ENCODE data around the gene FGF11. TPM values are rescaled to one million over a fixed set of nuclear protein-coding genes. Genes with fewer than 3 reads are reported as not detected.

Gene FGF11
- total RNA-seq, 1 donor from 2014 or later, result 4.8 TPM

DNA sequence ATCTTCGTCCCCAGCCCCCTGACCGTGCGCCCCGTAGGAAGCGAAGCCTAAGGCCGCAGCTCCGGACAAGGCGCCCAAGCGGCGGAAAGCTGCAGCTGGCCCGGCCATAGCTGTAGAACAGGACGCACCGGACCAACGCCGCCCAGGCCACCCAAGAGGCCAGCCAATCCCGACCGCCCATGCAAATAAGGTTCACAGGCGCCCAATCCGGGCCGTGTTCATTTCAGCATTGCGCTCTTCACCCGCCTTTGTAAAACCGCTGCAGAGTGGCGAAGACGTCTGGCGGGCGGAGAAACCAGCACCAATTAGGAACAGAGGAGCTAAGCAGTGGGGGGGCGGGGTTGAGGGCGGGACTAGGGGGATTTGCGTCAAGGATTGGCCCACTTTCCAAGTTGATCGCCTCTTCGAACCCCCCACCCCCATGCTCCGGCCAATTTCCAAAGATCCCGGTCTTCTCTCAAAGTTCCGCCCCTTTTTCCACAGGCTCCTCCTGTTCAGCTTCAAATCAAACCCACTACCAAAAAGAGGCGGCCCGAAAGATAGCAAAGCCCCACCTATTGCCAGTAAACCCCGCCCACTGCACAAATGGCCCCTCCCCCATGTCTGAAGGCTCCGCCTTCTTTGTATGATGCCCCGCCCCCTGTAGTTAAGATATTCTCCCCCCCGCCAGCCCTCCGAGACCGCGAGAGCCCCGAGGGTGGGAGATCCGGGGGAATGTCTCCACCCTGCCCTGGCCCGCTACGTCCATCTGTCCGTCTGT, 35.2 kb upstream of the FGF11 start, which contains the start of gene TMEM256:
TSS of gene TMEM256 (minus strand) at position 121 of the 760 bp plus-strand sequence. CDS start at position 108, 13 bp downstream.
- Mint-ChIP-seq H3K36me3 (ENCODE audit: low read depth) (peaks cover 4% of the 10 kb centered on the region), H3K4me3 (ENCODE audit: low read depth) (peak within 1 kb of the TSS; percentile 87), H3K9me3 (no peaks in the 10 kb centered on the region), H3K27ac (peak within 1 kb of the TSS; percentile 92), H3K4me1 (ENCODE audit: low read depth) (peaks cover 11% of the 10 kb centered on the region), H3K27me3 (ENCODE audit: low read depth) (peaks cover 13% of the 10 kb centered on the region)
- DNase-seq (ENCODE audit: low spot score), result peak; percentile 95
- intact Hi-C loops (cut with micrococcal nuclease), result loop anchor here (1.0 to 5.0 kb wide), 4 partner anchors 10 to 168 kb away; partner anchors contain the start of genes PLSCR3, POLR2A and TMEM102

DNA sequence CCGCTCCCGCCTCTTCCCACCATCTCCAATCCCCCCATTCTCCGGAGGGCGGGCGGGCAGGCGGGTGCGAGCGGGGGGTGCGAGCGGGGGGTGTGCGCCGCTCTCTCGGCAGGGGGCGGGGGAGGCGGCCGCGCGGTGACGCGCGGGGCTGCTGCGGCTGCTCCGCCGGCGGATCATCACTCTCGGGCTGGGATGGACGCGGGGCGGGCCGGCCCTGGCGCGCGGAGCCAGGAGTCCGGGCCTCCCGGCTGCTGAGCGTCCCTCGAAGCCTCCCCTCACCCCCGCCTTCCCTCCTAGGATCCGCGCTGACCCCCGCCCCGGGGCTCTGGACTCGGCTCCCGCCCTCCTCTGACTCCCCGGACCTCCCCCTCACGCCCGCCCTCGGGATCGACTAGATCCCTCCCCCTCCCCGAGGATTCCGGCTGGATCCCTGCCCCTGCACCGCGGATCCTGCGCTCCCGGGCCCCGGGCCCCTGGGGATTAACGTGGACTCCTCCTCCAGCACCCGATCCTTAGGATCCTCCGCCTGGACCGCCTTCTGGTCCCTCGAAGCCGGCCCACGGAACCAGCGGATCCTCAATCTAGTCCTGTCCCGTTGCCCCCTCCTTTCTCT, 34.5 kb upstream of the FGF11 start:
- intact Hi-C loops (cut with micrococcal nuclease), result loop anchor here (1.0 to 5.0 kb wide), 4 partner anchors 11 to 167 kb away; partner anchors contain the start of genes PLSCR3, POLR2A and TMEM102
- Mint-ChIP-seq H3K9me3 (no peaks in the 10 kb centered on the region), H3K27ac (peak overlapping the region; percentile 92), H3K4me3 (ENCODE audit: low read depth) (peak overlapping the region; percentile 87), H3K36me3 (ENCODE audit: low read depth) (peaks cover 4% of the 10 kb centered on the region), H3K27me3 (ENCODE audit: low read depth) (peaks cover 18% of the 10 kb centered on the region), H3K4me1 (ENCODE audit: low read depth) (peaks cover 11% of the 10 kb centered on the region)
- no peak for DNase-seq (ENCODE audit: low spot score)

DNA sequence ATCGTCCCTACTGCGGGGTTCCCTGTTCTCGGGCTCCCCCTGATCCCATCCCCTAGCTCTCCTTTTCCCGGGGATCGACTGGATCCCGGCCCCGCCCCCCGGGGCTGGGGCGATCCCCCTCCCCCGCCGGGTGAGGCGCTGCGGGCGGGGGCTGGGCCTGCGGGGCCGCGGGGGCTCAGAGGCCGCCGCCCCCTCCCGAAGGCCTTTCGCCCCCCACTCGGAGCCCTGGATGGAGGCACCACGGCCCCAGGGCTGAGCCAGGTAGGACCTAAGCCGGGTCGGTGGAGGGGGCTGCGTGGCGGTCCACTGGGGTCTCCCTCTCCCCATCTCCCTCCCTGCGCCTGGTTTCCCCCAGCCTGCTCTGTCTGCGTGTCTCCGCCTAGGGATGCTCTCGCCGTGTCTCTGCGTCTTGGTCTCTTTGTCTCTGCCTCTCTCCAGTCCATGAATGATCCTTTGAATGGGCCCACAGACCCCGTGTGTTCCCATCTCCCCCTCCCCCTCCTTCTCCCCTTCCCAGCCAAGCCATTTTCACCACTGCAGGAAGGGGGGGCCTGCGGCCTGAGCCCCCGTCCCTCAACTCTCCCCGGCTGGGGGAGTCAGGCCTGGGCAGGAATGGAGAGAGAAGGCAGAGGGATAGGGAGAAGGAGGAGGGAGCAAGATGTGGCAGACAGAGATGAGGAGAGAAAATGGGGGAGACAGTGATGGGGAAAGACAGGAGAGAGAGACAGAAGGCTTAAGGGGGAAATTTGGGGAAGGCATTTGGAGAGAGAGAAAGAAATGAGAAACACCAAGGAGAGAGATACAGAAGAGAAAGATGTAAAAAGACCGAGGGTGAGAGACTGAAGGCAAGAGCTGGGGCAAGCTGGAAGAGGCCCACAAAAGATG, 33.7 kb upstream of the FGF11 start:
- peaks cover 4% of the 10 kb centered on the region for H3K36me3 Mint-ChIP-seq (ENCODE audit: low read depth)
- peaks cover 11% of the 10 kb centered on the region for H3K4me1 Mint-ChIP-seq (ENCODE audit: low read depth)
- peaks cover 18% of the 10 kb centered on the region for H3K27me3 Mint-ChIP-seq (ENCODE audit: low read depth)
- intact Hi-C loops (cut with micrococcal nuclease), result no loop called here
- H3K9me3 Mint-ChIP-seq, result no peaks in the 10 kb centered on the region
- H3K4me3 Mint-ChIP-seq (ENCODE audit: low read depth), result peak overlapping the region; percentile 78
- DNase-seq (ENCODE audit: low spot score), result no peak
- peak overlapping the region; percentile 28 for H3K27ac Mint-ChIP-seq

DNA sequence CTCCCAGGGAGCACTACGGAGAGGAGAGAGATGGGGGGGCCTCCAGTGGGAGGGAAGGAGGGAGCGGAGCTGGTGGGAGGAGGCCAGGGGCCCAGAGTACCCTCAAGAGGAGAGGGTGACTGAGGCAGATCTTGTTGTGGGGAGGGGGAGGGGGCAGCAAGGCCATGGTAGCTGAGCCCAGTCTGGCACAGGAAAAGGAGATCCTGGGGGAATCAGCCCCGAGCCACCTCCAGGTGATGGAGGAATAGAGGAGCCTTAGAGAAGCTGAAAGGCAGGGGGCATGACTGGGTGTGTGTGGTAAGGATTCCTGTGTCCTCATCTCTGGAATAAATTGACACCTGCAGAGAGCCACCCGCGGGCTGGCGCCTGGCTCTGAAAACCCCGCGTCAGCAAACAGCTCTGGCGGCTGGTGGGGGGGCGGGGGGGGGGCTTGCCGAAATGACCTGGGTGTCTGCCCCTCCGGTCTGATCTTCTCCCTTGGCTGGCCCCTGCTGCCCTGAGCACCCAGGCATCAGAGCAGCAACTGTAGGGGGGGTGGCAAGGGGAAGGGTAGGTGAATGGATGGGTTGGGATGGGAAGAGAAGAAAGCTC, 33.0 kb upstream of the FGF11 start:
- H3K27me3 Mint-ChIP-seq (ENCODE audit: low read depth), result peaks cover 18% of the 10 kb centered on the region
- intact Hi-C loops (cut with micrococcal nuclease), result no loop called here
- no peaks in the 10 kb centered on the region for H3K9me3 Mint-ChIP-seq
- H3K4me1 Mint-ChIP-seq (ENCODE audit: low read depth), result peaks cover 11% of the 10 kb centered on the region
- H3K4me3 Mint-ChIP-seq (ENCODE audit: low read depth), result peak overlapping the region; percentile 71
- no peak overlapping the region for H3K27ac Mint-ChIP-seq
- DNase-seq (ENCODE audit: low spot score), result no peak
- peaks cover 4% of the 10 kb centered on the region for H3K36me3 Mint-ChIP-seq (ENCODE audit: low read depth)

DNA sequence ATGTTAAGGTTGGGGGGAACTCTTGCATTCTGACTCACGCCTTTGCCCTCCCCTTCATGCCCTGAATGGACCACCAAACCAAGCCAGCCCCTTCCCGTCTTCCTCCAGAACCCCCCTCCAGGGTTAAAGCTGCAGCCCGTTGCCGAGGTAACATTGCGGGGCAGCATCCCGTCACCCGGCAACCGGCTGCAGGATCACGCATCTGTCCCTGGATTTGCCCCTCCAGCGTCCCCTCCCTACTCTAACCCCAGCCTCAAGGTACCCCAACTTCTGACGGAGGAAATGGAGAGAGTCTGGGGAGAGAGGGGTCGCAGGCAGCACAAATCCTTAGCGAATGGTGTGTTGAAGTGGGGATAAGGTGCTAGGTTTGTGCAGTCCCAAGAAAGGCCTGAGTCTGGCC, 32.2 kb upstream of the FGF11 start:
- Mint-ChIP-seq H3K27me3 (ENCODE audit: low read depth) (peaks cover 18% of the 10 kb centered on the region), H3K9me3 (no peaks in the 10 kb centered on the region), H3K4me3 (ENCODE audit: low read depth) (no peak overlapping the region), H3K27ac (no peak overlapping the region), H3K4me1 (ENCODE audit: low read depth) (peaks cover 9% of the 10 kb centered on the region), H3K36me3 (ENCODE audit: low read depth) (no peaks in the 10 kb centered on the region)
- intact Hi-C loops (cut with micrococcal nuclease), result no loop called here
- no peak for DNase-seq (ENCODE audit: low spot score)

DNA sequence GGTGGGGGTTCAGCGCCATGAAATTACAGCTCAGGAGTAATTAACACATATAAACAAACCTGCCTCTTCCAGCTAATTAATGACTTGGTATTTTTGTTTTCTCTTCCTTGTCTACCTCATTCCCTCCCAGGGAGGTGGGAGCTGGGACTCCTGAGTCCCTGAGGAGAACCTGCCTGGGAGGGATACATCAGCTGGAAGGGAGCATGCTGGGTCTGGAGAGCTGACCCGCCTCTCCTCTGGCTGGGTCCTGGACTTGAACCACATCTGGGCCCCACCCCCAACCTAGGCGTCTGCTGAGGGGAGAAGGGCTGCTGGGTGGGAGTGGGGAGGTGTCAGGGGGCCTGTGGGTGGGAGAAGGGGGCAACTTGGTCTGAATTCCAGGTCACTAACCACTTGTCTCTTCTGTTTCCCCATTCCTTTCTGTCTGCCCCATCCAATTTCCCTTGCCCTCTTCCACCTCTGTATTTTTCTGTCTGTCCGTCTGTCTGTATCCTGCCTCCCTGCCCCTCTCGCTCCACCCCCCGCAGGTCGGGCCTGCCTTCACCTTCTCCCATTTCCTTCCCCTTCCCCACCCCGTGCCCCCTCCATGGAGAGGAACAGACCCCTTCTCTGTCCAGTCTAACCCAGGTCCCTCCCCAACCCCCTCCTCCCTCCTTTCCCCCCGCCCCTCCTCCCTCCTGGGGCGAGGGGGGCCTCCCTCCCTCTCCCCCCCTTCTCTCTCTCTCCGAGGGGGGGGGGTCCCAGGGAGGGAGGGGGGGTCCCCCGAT, 31.6 kb upstream of the FGF11 start, which contains the start of gene NLGN2:
TSS of gene NLGN2 (plus strand) at position 361 of the 767 bp plus-strand sequence. CDS start 411 bp downstream, outside the sequence.
- Mint-ChIP-seq H3K9me3 (no peaks in the 10 kb centered on the region), H3K4me1 (ENCODE audit: low read depth) (peaks cover 9% of the 10 kb centered on the region), H3K36me3 (ENCODE audit: low read depth) (no peaks in the 10 kb centered on the region), H3K27me3 (ENCODE audit: low read depth) (peaks cover 18% of the 10 kb centered on the region), H3K27ac (no peak within 1 kb of the TSS), H3K4me3 (ENCODE audit: low read depth) (no peak within 1 kb of the TSS)
- no peak for DNase-seq (ENCODE audit: low spot score)
- intact Hi-C loops (cut with micrococcal nuclease), result no loop called here

DNA sequence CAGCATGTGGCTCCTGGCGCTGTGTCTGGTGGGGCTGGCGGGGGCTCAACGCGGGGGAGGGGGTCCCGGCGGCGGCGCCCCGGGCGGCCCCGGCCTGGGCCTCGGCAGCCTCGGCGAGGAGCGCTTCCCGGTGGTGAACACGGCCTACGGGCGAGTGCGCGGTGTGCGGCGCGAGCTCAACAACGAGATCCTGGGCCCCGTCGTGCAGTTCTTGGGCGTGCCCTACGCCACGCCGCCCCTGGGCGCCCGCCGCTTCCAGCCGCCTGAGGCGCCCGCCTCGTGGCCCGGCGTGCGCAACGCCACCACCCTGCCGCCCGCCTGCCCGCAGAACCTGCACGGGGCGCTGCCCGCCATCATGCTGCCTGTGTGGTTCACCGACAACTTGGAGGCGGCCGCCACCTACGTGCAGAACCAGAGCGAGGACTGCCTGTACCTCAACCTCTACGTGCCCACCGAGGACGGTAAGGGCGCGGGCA, 31.0 kb upstream of the FGF11 start:
- Mint-ChIP-seq H3K4me1 (ENCODE audit: low read depth) (peaks cover 4% of the 10 kb centered on the region), H3K27ac (no peak overlapping the region), H3K4me3 (ENCODE audit: low read depth) (no peak overlapping the region), H3K36me3 (ENCODE audit: low read depth) (no peaks in the 10 kb centered on the region), H3K9me3 (no peaks in the 10 kb centered on the region), H3K27me3 (ENCODE audit: low read depth) (peaks cover 18% of the 10 kb centered on the region)
- intact Hi-C loops (cut with micrococcal nuclease), result no loop called here
- DNase-seq (ENCODE audit: low spot score), result no peak

DNA sequence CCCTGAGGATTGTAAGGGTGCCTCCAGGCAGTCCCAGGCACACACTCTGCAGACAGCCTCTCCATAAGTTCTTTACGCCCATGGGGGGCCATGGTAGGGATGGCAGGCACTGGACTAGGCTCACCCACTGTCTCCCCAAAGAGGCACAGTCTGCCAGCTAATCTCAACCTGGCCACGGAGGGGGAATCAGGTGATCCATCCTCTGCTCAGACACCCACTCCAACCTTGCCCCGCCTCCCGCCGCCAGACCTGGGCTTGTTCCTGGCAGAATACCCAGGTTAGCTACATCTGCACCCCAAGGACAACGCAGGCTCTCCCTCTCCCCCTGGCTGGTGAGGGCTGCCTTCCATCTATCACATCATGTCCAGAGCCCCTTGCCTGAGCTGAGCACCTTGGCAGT, 30.4 kb upstream of the FGF11 start:
- H3K27me3 Mint-ChIP-seq (ENCODE audit: low read depth), result peaks cover 18% of the 10 kb centered on the region
- H3K9me3 Mint-ChIP-seq, result no peaks in the 10 kb centered on the region
- no peak overlapping the region for H3K27ac Mint-ChIP-seq
- H3K4me1 Mint-ChIP-seq (ENCODE audit: low read depth), result peaks cover 4% of the 10 kb centered on the region
- intact Hi-C loops (cut with micrococcal nuclease), result no loop called here
- H3K4me3 Mint-ChIP-seq (ENCODE audit: low read depth), result no peak overlapping the region
- DNase-seq (ENCODE audit: low spot score), result no peak
- no peaks in the 10 kb centered on the region for H3K36me3 Mint-ChIP-seq (ENCODE audit: low read depth)

DNA sequence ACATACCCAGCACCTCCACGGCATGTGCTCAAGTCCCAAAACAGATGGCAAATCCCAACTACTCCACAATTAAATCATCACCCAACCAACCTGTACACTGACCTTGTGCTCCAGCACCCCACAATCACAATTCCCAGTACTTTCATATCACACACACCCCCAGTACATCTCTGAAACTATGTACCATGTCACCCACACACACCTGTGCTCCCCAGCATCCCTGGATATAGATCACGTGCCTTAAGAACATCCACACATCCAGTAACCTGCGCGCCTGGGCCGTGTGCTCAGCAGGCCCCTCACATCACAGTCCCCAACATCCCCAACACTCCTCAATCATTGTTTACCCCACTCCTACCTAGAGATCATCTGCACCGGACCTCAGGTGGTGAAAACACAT, 29.6 kb upstream of the FGF11 start:
- H3K27ac Mint-ChIP-seq, result no peak overlapping the region
- H3K27me3 Mint-ChIP-seq (ENCODE audit: low read depth), result peaks cover 18% of the 10 kb centered on the region
- no peak for DNase-seq (ENCODE audit: low spot score)
- no peaks in the 10 kb centered on the region for H3K36me3 Mint-ChIP-seq (ENCODE audit: low read depth)
- H3K4me1 Mint-ChIP-seq (ENCODE audit: low read depth), result peaks cover 4% of the 10 kb centered on the region
- intact Hi-C loops (cut with micrococcal nuclease), result no loop called here
- no peak overlapping the region for H3K4me3 Mint-ChIP-seq (ENCODE audit: low read depth)
- no peaks in the 10 kb centered on the region for H3K9me3 Mint-ChIP-seq

DNA sequence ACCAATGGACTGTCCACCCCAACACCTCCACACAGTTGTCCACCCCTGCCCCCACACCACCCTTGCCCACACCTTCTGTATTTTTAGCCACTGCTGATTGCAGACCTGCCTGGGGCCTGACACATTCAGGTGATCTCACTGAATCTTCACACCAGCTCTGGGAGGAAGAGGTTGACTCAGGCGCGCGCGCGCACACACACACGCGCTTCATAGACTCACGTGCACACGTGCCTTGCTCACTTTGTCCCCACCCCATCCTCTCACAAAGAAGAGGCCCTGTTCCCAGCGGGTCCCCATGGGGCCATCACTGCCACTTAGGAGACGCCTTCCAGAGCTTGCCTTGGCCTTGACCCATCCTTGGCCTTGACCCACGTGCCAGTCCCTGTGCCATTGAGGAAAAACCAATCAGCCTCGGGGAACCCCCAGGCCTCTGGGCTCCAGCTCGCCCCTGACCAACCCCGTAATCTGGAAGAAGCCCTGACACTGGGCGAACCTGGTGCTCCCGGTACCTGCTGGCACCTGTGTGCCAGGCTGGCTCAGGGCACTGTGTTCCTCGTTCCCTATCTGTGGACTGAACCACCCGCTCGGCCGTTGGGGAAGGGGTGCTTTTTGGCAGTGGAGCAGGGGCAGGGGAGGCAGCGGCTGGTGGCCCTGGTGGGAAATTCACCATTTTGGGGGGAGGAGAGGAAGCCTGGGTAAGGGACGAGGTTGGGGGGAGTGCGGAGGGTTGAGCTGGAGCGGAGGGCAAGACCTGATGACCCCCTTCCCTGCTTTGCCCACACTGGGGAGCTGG, 28.5 kb upstream of the FGF11 start:
- Mint-ChIP-seq H3K27me3 (ENCODE audit: low read depth) (peaks cover 15% of the 10 kb centered on the region), H3K27ac (no peak overlapping the region), H3K36me3 (ENCODE audit: low read depth) (no peaks in the 10 kb centered on the region), H3K4me3 (ENCODE audit: low read depth) (no peak overlapping the region), H3K9me3 (no peaks in the 10 kb centered on the region), H3K4me1 (ENCODE audit: low read depth) (peaks cover 2% of the 10 kb centered on the region)
- no peak for DNase-seq (ENCODE audit: low spot score)
- intact Hi-C loops (cut with micrococcal nuclease), result no loop called here

DNA sequence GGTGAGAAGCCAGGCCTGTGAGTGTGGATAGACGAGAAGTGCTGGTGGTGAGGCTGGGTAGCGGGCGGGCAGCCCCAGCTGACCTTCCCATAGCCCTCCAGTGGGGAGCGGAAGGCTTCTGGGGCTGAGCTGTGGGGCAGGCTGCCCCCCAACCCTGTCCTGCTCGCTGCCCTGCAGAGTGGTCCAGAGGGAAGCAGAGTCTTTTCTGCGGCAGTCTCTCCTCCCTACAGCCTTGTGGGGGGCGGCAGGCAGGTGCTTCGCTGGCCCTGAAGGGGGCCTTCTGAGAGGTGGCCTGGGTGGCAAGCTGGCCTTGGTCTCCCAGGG, 27.9 kb upstream of the FGF11 start:
- H3K36me3 Mint-ChIP-seq (ENCODE audit: low read depth), result no peaks in the 10 kb centered on the region
- H3K9me3 Mint-ChIP-seq, result no peaks in the 10 kb centered on the region
- intact Hi-C loops (cut with micrococcal nuclease), result no loop called here
- no peak overlapping the region for H3K27ac Mint-ChIP-seq
- H3K27me3 Mint-ChIP-seq (ENCODE audit: low read depth), result peaks cover 10% of the 10 kb centered on the region
- no peak overlapping the region for H3K4me3 Mint-ChIP-seq (ENCODE audit: low read depth)
- no peak for DNase-seq (ENCODE audit: low spot score)
- no peaks in the 10 kb centered on the region for H3K4me1 Mint-ChIP-seq (ENCODE audit: low read depth)

Data from activated T-helper 2 cell treated with anti-CD3 and anti-CD28 coated beads, Interferon-gamma antibody, Interleukin-2, Interleukin-4, amounts not matched to agents 10 μg/mL and 5 μg/mL and 100 μg/mL, durations not matched to agents 14 hours and 24 hours and 36 hours (primary cell).